ENCODE results near the gene CDHR3.
A peak's percentile ranks its signal among the peaks of the same experiment; 100 is the strongest.

The CDHR3 gene

GRCh38 chr7:106057962-106058927, 95.2 kb downstream of the CDHR3 start:
- peaks cover 44% of the 10 kb centered on the region for H3K4me1 ChIP-seq (ENCODE audit: insufficient read depth, low read length, poor library complexity, severe bottlenecking)
- no peaks in the 10 kb centered on the region for H3K79me2 ChIP-seq (ENCODE audit: insufficient read depth, low read length)
- peak overlapping the region; percentile 52 for H3K9ac ChIP-seq (ENCODE audit: low read depth, low read length, poor library complexity, severe bottlenecking)
- no peaks in the 10 kb centered on the region for H3K36me3 ChIP-seq (ENCODE audit: insufficient read depth, low read length)
- H3K27me3 ChIP-seq (ENCODE audit: insufficient read depth, low read length, poor library complexity, severe bottlenecking), result no peaks in the 10 kb centered on the region
- peak overlapping the region; percentile 1 for H3K4me3 ChIP-seq (ENCODE audit: low read length, poor library complexity, severe bottlenecking)
- H4K20me1 ChIP-seq (ENCODE audit: insufficient read depth, low read length, poor library complexity, severe bottlenecking), result no peaks in the 10 kb centered on the region
- H3K4me2 ChIP-seq (ENCODE audit: low read depth, low read length, poor library complexity, severe bottlenecking), result peak overlapping the region; percentile 37
- 0 out of 2 replicates have a peak overlapping the region, but pooled peaks have one; percentile 1 for H2AFZ ChIP-seq (ENCODE audit: low read length)
- H3F3A ChIP-seq (ENCODE audit: low read depth), result peaks cover 7% of the 10 kb centered on the region; the same call in 1 of the 2 replicates
- H3K9me2 ChIP-seq (replicated peaks; ENCODE audit: low read depth, low read length), result no peaks in the 10 kb centered on the region
- TF ChIP-seq EZH2phosphoT487 (IDR thresholded peaks at IDR 0.05; ENCODE audit: borderline replicate concordance) (no peak), CTCF (conservative IDR thresholded peaks at IDR 0.05; ENCODE audit: low read length) (0 out of 2 replicates have a peak, but pooled peaks have one; percentile 8)
- no peaks in the 10 kb centered on the region for H3K9me3 ChIP-seq (ENCODE audit: insufficient read depth, low read depth, low read length)

GRCh38 chr7:106058928-106059324, 95.9 kb downstream of the CDHR3 start:
- no peaks in the 10 kb centered on the region for H3K79me2 ChIP-seq (ENCODE audit: insufficient read depth, low read length)
- H3K9ac ChIP-seq (ENCODE audit: low read depth, low read length, poor library complexity, severe bottlenecking), result peak overlapping the region; percentile 52
- H2AFZ ChIP-seq (ENCODE audit: low read length), result no peak overlapping the region
- peaks cover 51% of the 10 kb centered on the region for H3K4me1 ChIP-seq (ENCODE audit: insufficient read depth, low read length, poor library complexity, severe bottlenecking)
- TF ChIP-seq EZH2phosphoT487 (IDR thresholded peaks at IDR 0.05; ENCODE audit: borderline replicate concordance) (no peak), CTCF (conservative IDR thresholded peaks at IDR 0.05; ENCODE audit: low read length) (no peak)
- no peaks in the 10 kb centered on the region for H4K20me1 ChIP-seq (ENCODE audit: insufficient read depth, low read length, poor library complexity, severe bottlenecking)
- H3K9me3 ChIP-seq (ENCODE audit: insufficient read depth, low read depth, low read length), result no peaks in the 10 kb centered on the region
- peaks cover 7% of the 10 kb centered on the region; the same call in 1 of the 2 replicates for H3F3A ChIP-seq (ENCODE audit: low read depth)
- peak overlapping the region; percentile 37 for H3K4me2 ChIP-seq (ENCODE audit: low read depth, low read length, poor library complexity, severe bottlenecking)
- no peaks in the 10 kb centered on the region for H3K9me2 ChIP-seq (replicated peaks; ENCODE audit: low read depth, low read length)
- no peak overlapping the region for H3K4me3 ChIP-seq (ENCODE audit: low read length, poor library complexity, severe bottlenecking)
- H3K27me3 ChIP-seq (ENCODE audit: insufficient read depth, low read length, poor library complexity, severe bottlenecking), result no peaks in the 10 kb centered on the region
- no peaks in the 10 kb centered on the region for H3K36me3 ChIP-seq (ENCODE audit: insufficient read depth, low read length)

GRCh38 chr7:106059556-106059955, 96.5 kb downstream of the CDHR3 start:
- no peak overlapping the region for H3K4me2 ChIP-seq (ENCODE audit: low read depth, low read length, poor library complexity, severe bottlenecking)
- H3K9me2 ChIP-seq (replicated peaks; ENCODE audit: low read depth, low read length), result no peaks in the 10 kb centered on the region
- peaks cover 57% of the 10 kb centered on the region for H3K4me1 ChIP-seq (ENCODE audit: insufficient read depth, low read length, poor library complexity, severe bottlenecking)
- H4K20me1 ChIP-seq (ENCODE audit: insufficient read depth, low read length, poor library complexity, severe bottlenecking), result no peaks in the 10 kb centered on the region
- H3F3A ChIP-seq (ENCODE audit: low read depth), result peaks cover 7% of the 10 kb centered on the region; the same call in 1 of the 2 replicates
- H3K79me2 ChIP-seq (ENCODE audit: insufficient read depth, low read length), result no peaks in the 10 kb centered on the region
- H3K4me3 ChIP-seq (ENCODE audit: low read length, poor library complexity, severe bottlenecking), result no peak overlapping the region
- H3K27me3 ChIP-seq (ENCODE audit: insufficient read depth, low read length, poor library complexity, severe bottlenecking), result no peaks in the 10 kb centered on the region
- H3K9me3 ChIP-seq (ENCODE audit: insufficient read depth, low read depth, low read length), result no peaks in the 10 kb centered on the region
- H2AFZ ChIP-seq (ENCODE audit: low read length), result no peak overlapping the region
- peak overlapping the region; percentile 52 for H3K9ac ChIP-seq (ENCODE audit: low read depth, low read length, poor library complexity, severe bottlenecking)
- TF ChIP-seq EZH2phosphoT487 (IDR thresholded peaks at IDR 0.05; ENCODE audit: borderline replicate concordance) (no peak), CTCF (conservative IDR thresholded peaks at IDR 0.05; ENCODE audit: low read length) (no peak)
- H3K36me3 ChIP-seq (ENCODE audit: insufficient read depth, low read length), result no peaks in the 10 kb centered on the region

Data from Loucy (cell line).